ENCODE results near the gene SNRNP70. TPM values are rescaled to one million over a fixed set of nuclear protein-coding genes. Genes with fewer than 3 reads are reported as not detected.

Gene SNRNP70
- total and polyA plus RNA-seq, 2 of the 13 experiments (the other 11 are each of a cell fraction or from before 2014, with no cell fraction given): 150 to 210 TPM

DNA sequence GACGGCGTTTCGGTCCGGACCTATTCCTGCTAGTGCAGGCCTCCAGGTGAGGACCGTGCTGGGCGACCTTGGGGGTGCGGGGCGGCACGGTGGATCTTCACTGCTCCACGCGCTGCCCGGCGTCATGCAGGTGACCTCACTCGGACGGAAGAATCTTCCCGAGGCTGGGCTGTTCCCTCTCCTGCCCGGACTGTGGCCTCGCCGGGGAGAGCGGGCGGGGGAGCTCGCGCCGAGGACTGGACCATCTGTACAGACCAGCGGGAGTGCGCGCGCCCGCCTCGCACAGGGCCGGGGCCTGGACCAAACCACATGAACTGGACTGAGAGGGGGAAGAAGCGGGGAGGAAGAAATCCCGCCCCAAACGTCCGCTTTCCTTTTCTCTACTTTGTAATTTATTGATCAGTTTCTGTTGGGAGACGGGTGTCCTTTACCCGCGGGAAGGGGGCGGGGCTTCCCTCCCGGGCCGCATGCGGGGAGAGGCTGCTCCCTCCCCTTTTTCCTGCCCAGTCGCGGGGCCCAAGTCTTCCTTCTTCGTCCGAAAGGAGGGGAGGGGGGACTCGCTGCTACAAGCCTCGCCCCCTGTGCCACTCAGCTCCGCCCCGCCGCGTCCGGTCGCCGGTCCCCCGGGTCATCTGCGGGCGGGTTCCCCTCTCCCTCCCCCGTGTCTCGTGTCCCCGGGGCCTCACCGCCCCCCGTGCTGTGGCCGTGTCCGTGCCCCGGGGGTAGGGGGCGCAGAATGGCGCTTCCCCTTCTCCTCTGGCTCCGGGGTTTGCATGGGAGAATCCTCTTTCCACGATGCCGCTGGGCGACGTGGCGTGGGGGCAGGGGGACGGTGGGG is 65.1 kb downstream of the SNRNP70 start (continued):
- TF ChIP-seq SOX13 (IDR thresholded peaks at IDR 0.05) (no peak), SOX13 (CRISPR knock-in tag; conservative IDR thresholded peaks at IDR 0.05 in 1 of 2, IDR thresholded peaks at IDR 0.05 in 1 of 2) (no peak), ZNF83 (CRISPR knock-in tag; IDR thresholded peaks at IDR 0.05; ENCODE audit: borderline replicate concordance) (no peak), PAX8 (CRISPR knock-in tag; IDR thresholded peaks at IDR 0.05; ENCODE audit: borderline replicate concordance) (peak; percentile 61; the same call in 1 of the 2 replicates), HMG20A (CRISPR knock-in tag; IDR thresholded peaks at IDR 0.05; ENCODE audit: borderline replicate concordance) (peak; percentile 24; the same call in 1 of the 2 replicates), ZNF350 (CRISPR knock-in tag; IDR thresholded peaks at IDR 0.05; ENCODE audit: borderline replicate concordance, low read depth) (peak; percentile 47; the same call in 1 of the 2 replicates), NONO (IDR thresholded peaks at IDR 0.05) (no peak), NONO (CRISPR knock-in tag; conservative IDR thresholded peaks at IDR 0.05) (0 out of 2 replicates have a peak, but pooled peaks have one; percentile 61)
- TF ChIP-seq, protein P1, sequence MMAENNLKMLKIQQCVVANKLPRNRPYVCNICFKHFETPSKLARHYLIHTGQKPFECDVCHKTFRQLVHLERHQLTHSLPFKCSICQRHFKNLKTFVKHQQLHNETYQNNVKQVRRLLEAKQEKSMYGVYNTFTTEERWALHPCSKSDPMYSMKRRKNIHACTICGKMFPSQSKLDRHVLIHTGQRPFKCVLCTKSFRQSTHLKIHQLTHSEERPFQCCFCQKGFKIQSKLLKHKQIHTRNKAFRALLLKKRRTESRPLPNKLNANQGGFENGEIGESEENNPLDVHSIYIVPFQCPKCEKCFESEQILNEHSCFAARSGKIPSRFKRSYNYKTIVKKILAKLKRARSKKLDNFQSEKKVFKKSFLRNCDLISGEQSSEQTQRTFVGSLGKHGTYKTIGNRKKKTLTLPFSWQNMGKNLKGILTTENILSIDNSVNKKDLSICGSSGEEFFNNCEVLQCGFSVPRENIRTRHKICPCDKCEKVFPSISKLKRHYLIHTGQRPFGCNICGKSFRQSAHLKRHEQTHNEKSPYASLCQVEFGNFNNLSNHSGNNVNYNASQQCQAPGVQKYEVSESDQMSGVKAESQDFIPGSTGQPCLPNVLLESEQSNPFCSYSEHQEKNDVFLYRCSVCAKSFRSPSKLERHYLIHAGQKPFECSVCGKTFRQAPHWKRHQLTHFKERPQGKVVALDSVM (CRISPR knock-in tag; IDR thresholded peaks at IDR 0.05): peak; percentile 51
- TF ChIP-seq, protein P2, sequence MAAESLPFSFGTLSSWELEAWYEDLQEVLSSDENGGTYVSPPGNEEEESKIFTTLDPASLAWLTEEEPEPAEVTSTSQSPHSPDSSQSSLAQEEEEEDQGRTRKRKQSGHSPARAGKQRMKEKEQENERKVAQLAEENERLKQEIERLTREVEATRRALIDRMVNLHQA (CRISPR knock-in tag; IDR thresholded peaks at IDR 0.05): no peak
- TF ChIP-seq, protein P3, sequence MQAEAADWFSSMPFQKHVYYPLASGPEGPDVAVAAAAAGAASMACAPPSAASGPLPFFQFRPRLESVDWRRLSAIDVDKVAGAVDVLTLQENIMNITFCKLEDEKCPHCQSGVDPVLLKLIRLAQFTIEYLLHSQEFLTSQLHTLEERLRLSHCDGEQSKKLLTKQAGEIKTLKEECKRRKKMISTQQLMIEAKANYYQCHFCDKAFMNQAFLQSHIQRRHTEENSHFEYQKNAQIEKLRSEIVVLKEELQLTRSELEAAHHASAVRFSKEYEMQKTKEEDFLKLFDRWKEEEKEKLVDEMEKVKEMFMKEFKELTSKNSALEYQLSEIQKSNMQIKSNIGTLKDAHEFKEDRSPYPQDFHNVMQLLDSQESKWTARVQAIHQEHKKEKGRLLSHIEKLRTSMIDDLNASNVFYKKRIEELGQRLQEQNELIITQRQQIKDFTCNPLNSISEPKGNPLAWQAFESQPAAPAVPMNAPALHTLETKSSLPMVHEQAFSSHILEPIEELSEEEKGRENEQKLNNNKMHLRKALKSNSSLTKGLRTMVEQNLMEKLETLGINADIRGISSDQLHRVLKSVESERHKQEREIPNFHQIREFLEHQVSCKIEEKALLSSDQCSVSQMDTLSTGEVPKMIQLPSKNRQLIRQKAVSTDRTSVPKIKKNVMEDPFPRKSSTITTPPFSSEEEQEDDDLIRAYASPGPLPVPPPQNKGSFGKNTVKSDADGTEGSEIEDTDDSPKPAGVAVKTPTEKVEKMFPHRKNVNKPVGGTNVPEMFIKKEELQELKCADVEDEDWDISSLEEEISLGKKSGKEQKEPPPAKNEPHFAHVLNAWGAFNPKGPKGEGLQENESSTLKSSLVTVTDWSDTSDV (CRISPR knock-in tag; IDR thresholded peaks at IDR 0.05): no peak; the same call in 1 of the 2 replicates
- TF ChIP-seq, protein P4, sequence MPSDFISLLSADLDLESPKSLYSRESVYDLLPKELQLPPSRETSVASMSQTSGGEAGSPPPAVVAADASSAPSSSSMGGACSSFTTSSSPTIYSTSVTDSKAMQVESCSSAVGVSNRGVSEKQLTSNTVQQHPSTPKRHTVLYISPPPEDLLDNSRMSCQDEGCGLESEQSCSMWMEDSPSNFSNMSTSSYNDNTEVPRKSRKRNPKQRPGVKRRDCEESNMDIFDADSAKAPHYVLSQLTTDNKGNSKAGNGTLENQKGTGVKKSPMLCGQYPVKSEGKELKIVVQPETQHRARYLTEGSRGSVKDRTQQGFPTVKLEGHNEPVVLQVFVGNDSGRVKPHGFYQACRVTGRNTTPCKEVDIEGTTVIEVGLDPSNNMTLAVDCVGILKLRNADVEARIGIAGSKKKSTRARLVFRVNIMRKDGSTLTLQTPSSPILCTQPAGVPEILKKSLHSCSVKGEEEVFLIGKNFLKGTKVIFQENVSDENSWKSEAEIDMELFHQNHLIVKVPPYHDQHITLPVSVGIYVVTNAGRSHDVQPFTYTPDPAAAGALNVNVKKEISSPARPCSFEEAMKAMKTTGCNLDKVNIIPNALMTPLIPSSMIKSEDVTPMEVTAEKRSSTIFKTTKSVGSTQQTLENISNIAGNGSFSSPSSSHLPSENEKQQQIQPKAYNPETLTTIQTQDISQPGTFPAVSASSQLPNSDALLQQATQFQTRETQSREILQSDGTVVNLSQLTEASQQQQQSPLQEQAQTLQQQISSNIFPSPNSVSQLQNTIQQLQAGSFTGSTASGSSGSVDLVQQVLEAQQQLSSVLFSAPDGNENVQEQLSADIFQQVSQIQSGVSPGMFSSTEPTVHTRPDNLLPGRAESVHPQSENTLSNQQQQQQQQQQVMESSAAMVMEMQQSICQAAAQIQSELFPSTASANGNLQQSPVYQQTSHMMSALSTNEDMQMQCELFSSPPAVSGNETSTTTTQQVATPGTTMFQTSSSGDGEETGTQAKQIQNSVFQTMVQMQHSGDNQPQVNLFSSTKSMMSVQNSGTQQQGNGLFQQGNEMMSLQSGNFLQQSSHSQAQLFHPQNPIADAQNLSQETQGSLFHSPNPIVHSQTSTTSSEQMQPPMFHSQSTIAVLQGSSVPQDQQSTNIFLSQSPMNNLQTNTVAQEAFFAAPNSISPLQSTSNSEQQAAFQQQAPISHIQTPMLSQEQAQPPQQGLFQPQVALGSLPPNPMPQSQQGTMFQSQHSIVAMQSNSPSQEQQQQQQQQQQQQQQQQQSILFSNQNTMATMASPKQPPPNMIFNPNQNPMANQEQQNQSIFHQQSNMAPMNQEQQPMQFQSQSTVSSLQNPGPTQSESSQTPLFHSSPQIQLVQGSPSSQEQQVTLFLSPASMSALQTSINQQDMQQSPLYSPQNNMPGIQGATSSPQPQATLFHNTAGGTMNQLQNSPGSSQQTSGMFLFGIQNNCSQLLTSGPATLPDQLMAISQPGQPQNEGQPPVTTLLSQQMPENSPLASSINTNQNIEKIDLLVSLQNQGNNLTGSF (CRISPR knock-in tag; IDR thresholded peaks at IDR 0.05): peak; percentile 88
